Activated naive CD8-positive, alpha-beta T cell treated with anti-CD3 and anti-CD28 coated beads for 36 hours (primary cell): ENCODE results near the gene ALK. TPM values are rescaled to one million over a fixed set of nuclear protein-coding genes. Genes with fewer than 3 reads are reported as not detected.
"Not testable (repeated sequence)": the region's sequence is repeated elsewhere in the genome, so short reads cannot be mapped to it uniquely, and the experiment has no call there.

Experiments used
- DNase-seq: peaks from one replicate; pipeline ENCODE4 v3.0.0; 2021
- H3K27ac Mint-ChIP-seq: one replicate; pipeline ENCODE4 v1.8.0; 2022; ENCODE audit warnings: mild to moderate bottlenecking, moderate library complexity, mixed read lengths
- H3K27me3 Mint-ChIP-seq: one replicate; pipeline ENCODE4 v1.8.0; 2022; ENCODE audit warnings: mild to moderate bottlenecking, mixed read lengths
- H3K36me3 Mint-ChIP-seq: one replicate; pipeline ENCODE4 v1.8.0; 2021; ENCODE audit warnings: mild to moderate bottlenecking, mixed read lengths
- H3K4me1 Mint-ChIP-seq: one replicate; pipeline ENCODE4 v1.8.0; 2021; ENCODE audit warnings: mixed read lengths
- H3K4me3 Mint-ChIP-seq: one replicate; pipeline ENCODE4 v1.8.0; 2022; ENCODE audit warnings: mild to moderate bottlenecking, moderate library complexity, mixed read lengths
- H3K9me3 Mint-ChIP-seq: one replicate; pipeline ENCODE4 v1.8.0; 2022; ENCODE audit warnings: mixed read lengths
- total RNA-seq, 2 experiments: library from RNA; stranded (reverse); gene quantifications; one replicate each; pipeline ENCODE4 v1.2.3, GENCODE V29; 2021

ALK gene
- total RNA-seq, 2 experiments from 2014 or later, result not detected

- Mint-ChIP-seq H3K27me3 (peaks cover 17% of the 10 kb centered on the region), H3K9me3 (no peaks in the 10 kb centered on the region), H3K36me3 (no peaks in the 10 kb centered on the region), H3K4me3 (no peak overlapping the region), H3K27ac (no peak overlapping the region), H3K4me1 (no peaks in the 10 kb centered on the region)
- DNase-seq, result no peak
Observed at GRCh38 chr2:29263886-29264285, 657.5 kb downstream of the ALK start.

GRCh38 chr2:29262681-29263260 is 658.6 kb downstream of the ALK start:
- DNase-seq, result no peak
- no peak overlapping the region for H3K4me3 Mint-ChIP-seq
- no peaks in the 10 kb centered on the region for H3K4me1 Mint-ChIP-seq
- no peaks in the 10 kb centered on the region for H3K36me3 Mint-ChIP-seq
- H3K27ac Mint-ChIP-seq, result no peak overlapping the region
- no peaks in the 10 kb centered on the region for H3K9me3 Mint-ChIP-seq
- peaks cover 17% of the 10 kb centered on the region for H3K27me3 Mint-ChIP-seq

GRCh38 chr2:29261003-29261402 is 660.4 kb downstream of the ALK start:
- Mint-ChIP-seq H3K27ac (no peak overlapping the region), H3K4me3 (peak overlapping the region; percentile 39), H3K9me3 (no peaks in the 10 kb centered on the region), H3K27me3 (peaks cover 17% of the 10 kb centered on the region), H3K4me1 (no peaks in the 10 kb centered on the region), H3K36me3 (no peaks in the 10 kb centered on the region)
- DNase-seq, result no peak

GRCh38 chr2:29260142-29260772 is 661.1 kb downstream of the ALK start:
- Mint-ChIP-seq H3K9me3 (no peaks in the 10 kb centered on the region), H3K27me3 (peaks cover 17% of the 10 kb centered on the region), H3K36me3 (no peaks in the 10 kb centered on the region), H3K27ac (no peak overlapping the region), H3K4me3 (no peak overlapping the region), H3K4me1 (no peaks in the 10 kb centered on the region)
- no peak for DNase-seq

- no peaks in the 10 kb centered on the region for H3K36me3 Mint-ChIP-seq
- DNase-seq, result no peak
- H3K27ac Mint-ChIP-seq, result no peak overlapping the region
- H3K4me3 Mint-ChIP-seq, result no peak overlapping the region
- H3K9me3 Mint-ChIP-seq, result no peaks in the 10 kb centered on the region
- H3K4me1 Mint-ChIP-seq, result no peaks in the 10 kb centered on the region
- peaks cover 21% of the 10 kb centered on the region for H3K27me3 Mint-ChIP-seq
Observed at GRCh38 chr2:29259221-29259620, 662.2 kb downstream of the ALK start.

- no peak overlapping the region for H3K27ac Mint-ChIP-seq
- H3K9me3 Mint-ChIP-seq, result no peaks in the 10 kb centered on the region
Observed at GRCh38 chr2:29255004-29255403, 666.4 kb downstream of the ALK start.

GRCh38 chr2:29253495-29254275 is 667.7 kb downstream of the ALK start:
- not testable (repeated sequence) for H3K9me3 Mint-ChIP-seq, H3K4me3 Mint-ChIP-seq, H3K27me3 Mint-ChIP-seq, DNase-seq, H3K27ac Mint-ChIP-seq, H3K4me1 Mint-ChIP-seq, H3K36me3 Mint-ChIP-seq

More at GRCh38 chr2:29255004-29255403, 666.4 kb downstream of the ALK start:
- Mint-ChIP-seq H3K4me3 (no peak overlapping the region), H3K4me1 (no peaks in the 10 kb centered on the region), H3K27me3 (peaks cover 4% of the 10 kb centered on the region), H3K36me3 (no peaks in the 10 kb centered on the region)
- no peak for DNase-seq

GRCh38 chr2:29253026-29253425 is 668.4 kb downstream of the ALK start:
- no peaks in the 10 kb centered on the region for H3K4me1 Mint-ChIP-seq
- H3K27ac Mint-ChIP-seq, result no peak overlapping the region
- peaks cover 4% of the 10 kb centered on the region for H3K27me3 Mint-ChIP-seq
- DNase-seq, result no peak
- no peaks in the 10 kb centered on the region for H3K36me3 Mint-ChIP-seq
- no peaks in the 10 kb centered on the region for H3K9me3 Mint-ChIP-seq
- H3K4me3 Mint-ChIP-seq, result no peak overlapping the region

- no peaks in the 10 kb centered on the region for H3K9me3 Mint-ChIP-seq
- no peak overlapping the region for H3K4me3 Mint-ChIP-seq
- no peaks in the 10 kb centered on the region for H3K4me1 Mint-ChIP-seq
- peaks cover 4% of the 10 kb centered on the region for H3K27me3 Mint-ChIP-seq
- H3K36me3 Mint-ChIP-seq, result no peaks in the 10 kb centered on the region
- no peak for DNase-seq
- no peak overlapping the region for H3K27ac Mint-ChIP-seq
Observed at GRCh38 chr2:29251406-29251805, 670.0 kb downstream of the ALK start.

GRCh38 chr2:29250977-29251376 is 670.4 kb downstream of the ALK start:
- Mint-ChIP-seq H3K36me3 (no peaks in the 10 kb centered on the region), H3K27me3 (peaks cover 4% of the 10 kb centered on the region), H3K4me1 (no peaks in the 10 kb centered on the region), H3K4me3 (no peak overlapping the region), H3K9me3 (no peaks in the 10 kb centered on the region), H3K27ac (no peak overlapping the region)
- DNase-seq, result no peak

- no peak overlapping the region for H3K4me3 Mint-ChIP-seq
- no peaks in the 10 kb centered on the region for H3K4me1 Mint-ChIP-seq
- no peaks in the 10 kb centered on the region for H3K36me3 Mint-ChIP-seq
- H3K27me3 Mint-ChIP-seq, result no peaks in the 10 kb centered on the region
- H3K27ac Mint-ChIP-seq, result no peak overlapping the region
- no peaks in the 10 kb centered on the region for H3K9me3 Mint-ChIP-seq
- no peak for DNase-seq
Observed at GRCh38 chr2:29249666-29250253, 671.6 kb downstream of the ALK start.

- no peak for DNase-seq
- Mint-ChIP-seq H3K27me3 (no peaks in the 10 kb centered on the region), H3K36me3 (no peaks in the 10 kb centered on the region), H3K9me3 (no peaks in the 10 kb centered on the region), H3K4me1 (no peaks in the 10 kb centered on the region), H3K4me3 (no peak overlapping the region), H3K27ac (no peak overlapping the region)
Observed at GRCh38 chr2:29247336-29247914, 674.0 kb downstream of the ALK start.

- Mint-ChIP-seq H3K36me3 (no peaks in the 10 kb centered on the region), H3K4me1 (no peaks in the 10 kb centered on the region), H3K4me3 (no peak overlapping the region), H3K27me3 (no peaks in the 10 kb centered on the region), H3K9me3 (no peaks in the 10 kb centered on the region), H3K27ac (no peak overlapping the region)
- no peak for DNase-seq
Observed at GRCh38 chr2:29246383-29247300, 674.7 kb downstream of the ALK start.

- Mint-ChIP-seq H3K27ac (no peak overlapping the region), H3K9me3 (no peaks in the 10 kb centered on the region), H3K4me3 (no peak overlapping the region), H3K4me1 (no peaks in the 10 kb centered on the region), H3K27me3 (no peaks in the 10 kb centered on the region), H3K36me3 (no peaks in the 10 kb centered on the region)
- DNase-seq, result no peak
Observed at GRCh38 chr2:29245742-29246382, 675.5 kb downstream of the ALK start.
